HG03280 (cell line): ENCODE results near the gene PPP2R2C.

ENCODE experiments used
- ATAC-seq: cut with Tn5 transposase; IDR thresholded peaks from one replicate; pipeline ENCODE4 v1.9.1; 2021; ENCODE audit warnings: mild to moderate bottlenecking, moderate library complexity; ENCODE audit not compliant: unreplicated experiment

The PPP2R2C gene

DNA sequence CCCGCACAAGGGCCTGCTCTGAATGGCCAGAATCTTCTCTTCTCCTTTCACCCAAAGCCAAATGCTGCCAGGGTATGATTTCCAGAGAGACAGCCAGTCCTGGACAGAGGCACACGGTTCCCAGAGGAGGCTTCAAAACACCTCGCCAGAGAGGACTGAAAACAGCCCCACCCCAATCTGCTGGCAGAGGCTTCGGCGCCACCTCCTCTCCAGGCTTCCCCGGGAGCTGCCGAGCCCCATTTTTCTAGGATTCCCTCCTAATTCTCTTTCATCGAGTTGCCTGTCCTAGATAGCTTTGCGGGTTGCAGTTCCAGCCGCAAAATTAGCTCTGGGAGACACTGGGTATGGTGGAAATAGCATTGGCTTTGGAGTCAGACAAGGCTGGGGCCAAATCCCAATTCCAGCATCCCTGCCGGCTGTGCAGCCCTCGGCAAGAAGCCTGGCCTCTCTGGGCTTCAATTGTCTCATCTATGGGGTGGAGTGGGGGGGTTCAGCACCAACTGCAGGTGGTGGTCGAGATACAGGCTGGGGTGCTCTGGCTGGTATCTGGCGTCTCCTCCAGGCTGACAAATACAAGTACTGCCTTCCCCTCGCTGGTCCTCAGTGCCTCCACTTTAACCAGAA is 22.6 kb downstream of the PPP2R2C start:
- ATAC-seq = no peak

DNA sequence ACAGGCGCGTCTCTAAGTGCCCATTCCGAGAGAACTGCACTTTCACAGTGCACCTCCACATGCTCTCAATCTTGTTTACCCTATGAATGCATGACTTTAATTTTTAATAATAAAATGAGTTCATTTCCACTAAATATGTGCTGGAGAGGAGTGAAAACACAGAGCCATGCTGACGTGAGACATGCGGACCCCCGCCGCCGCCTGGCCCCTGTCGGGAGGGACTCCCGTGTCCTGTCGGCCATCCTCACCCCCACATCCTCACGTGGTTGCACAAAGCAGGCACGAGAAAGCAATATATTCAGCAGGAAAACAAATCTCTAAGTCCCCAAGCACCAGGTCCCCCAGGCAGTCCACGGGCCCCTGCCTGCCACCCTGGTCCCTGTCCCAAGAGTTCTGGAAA is 23.1 kb downstream of the PPP2R2C start:
- ATAC-seq = no peak

- ATAC-seq = no peak
Measured at GRCh38 chr4:6448476-6449170, 23.8 kb downstream of the PPP2R2C start.

GRCh38 chr4:6447672-6448171 is 24.7 kb downstream of the PPP2R2C start:
- ATAC-seq = no peak

DNA sequence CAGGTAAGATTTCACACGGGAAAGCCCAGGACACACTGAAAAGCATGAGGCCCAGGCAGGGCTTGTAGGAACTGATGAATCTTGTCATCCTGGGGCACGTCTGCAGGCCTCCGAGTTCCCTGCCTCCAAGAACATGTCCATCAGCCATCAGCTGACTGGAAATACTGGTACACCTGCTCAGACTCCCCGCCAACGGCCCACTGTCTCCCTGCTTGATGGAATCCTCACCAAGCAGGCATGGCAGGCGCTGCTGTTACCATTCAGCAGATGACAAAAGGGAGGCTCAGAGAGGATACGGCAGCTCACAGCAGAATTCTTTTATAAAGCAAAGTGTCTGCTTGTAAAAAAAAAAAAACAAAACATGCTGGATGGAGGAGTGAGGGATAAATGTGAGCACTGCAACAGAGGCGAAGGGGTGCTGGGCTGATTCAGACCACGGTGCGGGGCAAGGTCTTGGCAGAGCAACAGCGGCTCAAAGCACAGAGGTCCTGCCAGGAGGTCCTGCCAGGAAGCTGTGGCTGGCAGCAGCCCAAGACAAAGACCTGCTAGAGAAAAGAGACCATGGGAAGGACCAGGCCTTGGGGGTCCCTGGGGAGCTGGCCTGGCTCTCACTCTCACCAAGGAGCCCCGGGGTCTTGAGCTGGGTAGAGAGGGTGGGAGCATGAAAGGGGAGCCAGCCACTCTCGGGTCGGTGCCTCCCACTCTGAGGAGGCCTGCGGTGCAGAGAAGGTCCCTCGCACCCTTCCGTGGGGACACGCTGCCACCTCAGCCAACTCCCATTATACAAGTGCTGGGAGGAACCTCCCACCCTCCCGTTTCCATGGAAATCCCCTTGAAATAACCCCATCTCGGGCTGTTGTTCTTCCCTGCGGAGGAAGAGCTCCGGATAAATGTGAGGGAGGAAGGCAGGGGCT is 25.6 kb downstream of the PPP2R2C start:
- ATAC-seq = no peak

DNA sequence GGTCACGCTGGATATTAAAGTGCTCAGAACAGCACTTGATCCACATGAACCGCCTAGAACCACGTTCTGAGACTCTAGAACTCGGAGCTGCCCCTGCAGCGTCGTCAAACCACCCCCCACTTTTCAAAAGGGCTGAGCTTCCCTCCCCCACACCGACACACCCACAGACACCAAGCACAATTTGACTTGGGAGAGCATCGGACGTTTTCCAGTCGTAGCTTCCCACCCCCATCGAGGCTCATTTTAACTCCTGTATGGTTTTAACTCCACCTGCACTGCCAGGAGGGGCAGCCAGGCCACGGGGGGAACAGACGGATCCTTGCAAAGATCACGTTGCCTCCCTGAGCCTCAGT is 26.3 kb downstream of the PPP2R2C start:
- no peak for ATAC-seq

DNA sequence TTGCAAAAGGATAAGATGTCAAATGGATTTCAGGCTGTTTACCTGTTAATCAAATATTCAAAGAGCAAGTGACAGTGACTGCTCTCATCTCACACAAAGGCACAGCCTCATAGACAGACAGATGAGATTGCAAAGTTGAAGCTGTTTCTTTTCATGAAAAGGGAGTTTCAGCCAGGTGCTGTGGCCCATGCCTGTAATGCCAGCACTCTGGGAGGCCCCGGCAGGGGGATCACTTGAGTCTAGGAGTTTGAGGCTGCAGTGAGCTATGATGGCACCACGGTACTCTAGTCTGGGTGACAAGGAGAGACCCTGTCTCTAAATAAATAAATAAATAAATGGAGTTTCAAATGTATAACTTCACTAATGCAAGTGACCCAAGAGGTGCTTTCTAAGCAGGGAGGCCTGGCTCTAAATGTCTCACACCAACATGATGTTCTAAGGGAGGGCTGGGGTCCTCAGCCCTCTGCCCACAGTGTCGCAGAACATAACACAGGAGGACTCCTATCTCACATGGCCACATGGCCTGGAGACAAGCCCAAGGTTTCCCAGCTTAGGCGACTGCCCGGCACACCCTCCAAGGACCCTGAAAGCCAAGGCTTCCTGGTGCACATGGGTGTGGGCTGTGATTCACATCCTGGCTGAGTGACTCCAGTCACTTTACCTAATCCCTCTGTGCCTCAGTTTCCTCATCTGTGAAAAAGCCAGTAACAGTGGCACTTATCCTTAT is 26.8 kb downstream of the PPP2R2C start:
- no peak for ATAC-seq

GRCh38 chr4:6444582-6444981 is 27.8 kb downstream of the PPP2R2C start:
- no peak for ATAC-seq

GRCh38 chr4:6443035-6444023 is 29.1 kb downstream of the PPP2R2C start:
- no peak for ATAC-seq

DNA sequence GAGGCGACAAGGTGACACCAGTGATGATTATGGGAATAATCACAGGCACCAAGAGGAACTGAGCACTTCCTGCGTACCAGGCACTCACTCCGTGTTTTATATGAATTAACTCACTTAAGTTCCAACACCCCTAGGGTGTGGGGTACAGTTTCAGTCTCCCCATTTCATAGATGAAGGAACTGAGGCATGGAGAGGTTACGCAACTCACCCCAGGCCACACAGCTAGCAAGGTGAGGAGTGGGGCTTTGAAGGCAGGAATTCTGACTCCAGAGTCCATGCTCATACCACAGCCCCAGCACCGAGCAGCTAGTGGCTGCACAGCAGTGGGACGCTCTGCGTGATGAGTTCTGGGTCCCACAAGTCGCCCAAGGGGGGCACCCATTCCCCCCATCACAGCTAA is 29.9 kb downstream of the PPP2R2C start:
- ATAC-seq = no peak

DNA sequence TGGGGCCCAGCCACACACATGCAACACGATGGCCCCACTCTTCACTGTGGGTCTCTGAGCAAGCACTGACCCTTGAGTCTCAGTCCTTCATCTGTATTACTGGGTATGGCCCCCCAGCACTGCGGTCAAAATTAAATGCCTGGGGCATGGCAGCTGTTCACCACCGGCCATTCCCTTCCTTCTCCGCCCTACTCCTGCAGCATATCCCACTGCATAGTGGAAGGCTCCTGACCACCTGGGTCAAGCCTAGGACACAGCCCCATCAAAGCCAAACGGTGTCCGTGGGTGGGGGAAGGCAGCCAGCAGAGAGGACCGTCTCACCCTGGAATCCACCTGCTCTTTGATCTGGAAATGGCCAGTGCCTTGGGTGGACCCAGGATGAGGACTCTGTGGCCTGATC is 30.7 kb downstream of the PPP2R2C start:
- ATAC-seq = no peak

GRCh38 chr4:6441202-6441582 is 31.2 kb downstream of the PPP2R2C start:
- ATAC-seq = no peak

GRCh38 chr4:6440506-6441201 is 31.8 kb downstream of the PPP2R2C start:
- ATAC-seq = no peak

GRCh38 chr4:6439120-6439762 is 33.2 kb downstream of the PPP2R2C start:
- ATAC-seq = no peak

GRCh38 chr4:6437826-6438238 is 34.6 kb downstream of the PPP2R2C start:
- ATAC-seq = no peak

GRCh38 chr4:6435010-6435409 is 37.4 kb downstream of the PPP2R2C start:
- ATAC-seq = no peak

DNA sequence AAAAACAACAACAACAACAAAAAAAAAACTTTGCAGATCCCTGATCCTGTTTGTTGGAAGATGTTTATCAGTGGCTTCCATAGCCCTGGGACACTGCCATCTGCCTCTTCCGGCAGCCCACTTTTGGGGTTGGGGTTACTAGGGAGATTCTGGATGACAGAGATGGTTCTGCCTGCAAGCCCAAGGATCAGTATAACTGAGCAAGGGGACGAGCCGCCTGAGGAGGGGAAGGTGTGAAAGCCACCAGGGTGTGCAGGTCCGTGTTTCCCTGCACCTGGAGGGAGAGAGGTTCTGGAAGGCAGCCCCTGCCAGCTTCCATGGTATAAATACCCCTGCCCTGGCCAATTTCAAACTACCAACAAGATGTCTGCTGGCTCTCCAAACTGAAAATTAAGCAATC is 41.5 kb downstream of the PPP2R2C start:
- no peak for ATAC-seq

GRCh38 chr4:6427439-6428090 is 44.8 kb downstream of the PPP2R2C start:
- no peak for ATAC-seq
